Spleen (tissue), 7 donors: ENCODE measurements around the gene VWA5B2.

ENCODE experiments used
- CTCF ChIP-seq, 11 experiments: fragments of 200-600 bp in 7 of 11; fragments of 450-650 bp in 4 of 11; sonication (generic) in 4 of 11; IDR thresholded peaks in 8 of 11; conservative IDR thresholded peaks in 3 of 11; 1 replicate in 7 of 11; 2 replicates in 4 of 11; pipeline versions ENCODE4 v1.4.0 to v1.8.0; 2016 to 2021; ENCODE audit warnings: antibody characterized with exemption in 11 of 11, inconsistent platforms in 4 of 11, mild to moderate bottlenecking in 1 of 11
- POLR2A ChIP-seq, 3 donors: fragments of 450-650 bp; IDR thresholded peaks; one replicate each; pipeline ENCODE4 v1.5.1; 2017; ENCODE audit warnings: antibody characterized with exemption in 3 of 3, mild to moderate bottlenecking in 1 of 3
- POLR2AphosphoS5 ChIP-seq, 3 donors: sonication (generic); formaldehyde crosslinking; IDR thresholded peaks; one replicate each; pipeline ENCODE4 v1.5.1; 2017; ENCODE audit warnings: antibody characterized with exemption in 3 of 3
- donor health status: DM: no; HTN: no; CAD: no; lungs with moderate emphysema.
- donor health status: DM: no; HTN: no; CAD: no.
- donor health status: DM: no; HTN: no; CAD: no.

- TF ChIP-seq CTCF (IDR thresholded peaks at IDR 0.05 in 8 of 11, conservative IDR thresholded peaks at IDR 0.05 in 3 of 11) (no peak), POLR2A (IDR thresholded peaks at IDR 0.05) (no peak), POLR2AphosphoS5 (IDR thresholded peaks at IDR 0.05) (no peak)
These were observed 7.3 kb downstream of the VWA5B2 start for GRCh38 chr3:184236636-184237035.
